Hepatocyte (in vitro differentiated cells): Measurements from ENCODE around the gene TSPAN9.

Source experiments
- EZH2 ChIP-seq: fragments of 200-600 bp; sonication (generic); IDR thresholded peaks from 2 replicates; pipeline ENCODE4 v1.6.1; 2016; ENCODE audit warnings: antibody characterized with exemption, mild to moderate bottlenecking, borderline replicate concordance
- TF ChIP-seq, protein P1 (sequence below): fragments of 200-600 bp; sonication (generic); IDR thresholded peaks from 2 replicates; pipeline ENCODE4 v1.5.1; 2016; ENCODE audit warnings: antibody characterized with exemption, mild to moderate bottlenecking; ENCODE audit not compliant: poor library complexity

DNA sequence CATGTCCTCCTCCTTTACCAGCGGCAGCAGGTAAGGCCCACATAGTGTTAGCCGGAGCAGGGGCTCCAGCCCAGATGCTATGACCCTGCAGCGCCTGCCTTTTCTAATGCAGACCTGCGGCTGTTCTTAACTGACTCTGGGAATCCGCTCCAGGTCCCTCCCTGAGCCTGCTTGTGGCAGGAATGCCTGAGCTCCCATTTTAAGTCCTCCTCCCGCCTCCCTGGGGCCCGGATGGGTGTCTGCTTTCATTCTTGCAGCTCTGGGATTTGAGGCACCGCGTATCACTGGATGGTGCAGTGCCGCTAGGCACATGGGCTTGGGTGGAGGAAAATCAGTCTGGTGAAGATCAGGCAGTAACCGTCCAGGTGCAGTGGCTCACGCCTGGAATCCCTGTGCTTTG is 7.6 kb downstream of the TSPAN9 start:
- TF ChIP-seq, protein P1, sequence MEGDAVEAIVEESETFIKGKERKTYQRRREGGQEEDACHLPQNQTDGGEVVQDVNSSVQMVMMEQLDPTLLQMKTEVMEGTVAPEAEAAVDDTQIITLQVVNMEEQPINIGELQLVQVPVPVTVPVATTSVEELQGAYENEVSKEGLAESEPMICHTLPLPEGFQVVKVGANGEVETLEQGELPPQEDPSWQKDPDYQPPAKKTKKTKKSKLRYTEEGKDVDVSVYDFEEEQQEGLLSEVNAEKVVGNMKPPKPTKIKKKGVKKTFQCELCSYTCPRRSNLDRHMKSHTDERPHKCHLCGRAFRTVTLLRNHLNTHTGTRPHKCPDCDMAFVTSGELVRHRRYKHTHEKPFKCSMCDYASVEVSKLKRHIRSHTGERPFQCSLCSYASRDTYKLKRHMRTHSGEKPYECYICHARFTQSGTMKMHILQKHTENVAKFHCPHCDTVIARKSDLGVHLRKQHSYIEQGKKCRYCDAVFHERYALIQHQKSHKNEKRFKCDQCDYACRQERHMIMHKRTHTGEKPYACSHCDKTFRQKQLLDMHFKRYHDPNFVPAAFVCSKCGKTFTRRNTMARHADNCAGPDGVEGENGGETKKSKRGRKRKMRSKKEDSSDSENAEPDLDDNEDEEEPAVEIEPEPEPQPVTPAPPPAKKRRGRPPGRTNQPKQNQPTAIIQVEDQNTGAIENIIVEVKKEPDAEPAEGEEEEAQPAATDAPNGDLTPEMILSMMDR: no peak
- TF ChIP-seq EZH2: no peak
